Jurkat, Clone E6-1 (cell line): ENCODE data around the gene RNASE13.
"Not testable (repeated sequence)": the region's sequence is repeated elsewhere in the genome, so short reads cannot be mapped to it uniquely, and the experiment has no call there.

Source experiments
- DNase-seq: peaks from one replicate; pipeline ENCODE4 v3.0.0-alpha.2; 2011; ENCODE audit warnings: low read depth, low spot score
- H3K4me3 ChIP-seq: 2 replicates; pipeline ENCODE4 v1.5.1; 2011; ENCODE audit warnings: mild to moderate bottlenecking, low read length, control low read depth, moderate library complexity

Gene RNASE13

DNA sequence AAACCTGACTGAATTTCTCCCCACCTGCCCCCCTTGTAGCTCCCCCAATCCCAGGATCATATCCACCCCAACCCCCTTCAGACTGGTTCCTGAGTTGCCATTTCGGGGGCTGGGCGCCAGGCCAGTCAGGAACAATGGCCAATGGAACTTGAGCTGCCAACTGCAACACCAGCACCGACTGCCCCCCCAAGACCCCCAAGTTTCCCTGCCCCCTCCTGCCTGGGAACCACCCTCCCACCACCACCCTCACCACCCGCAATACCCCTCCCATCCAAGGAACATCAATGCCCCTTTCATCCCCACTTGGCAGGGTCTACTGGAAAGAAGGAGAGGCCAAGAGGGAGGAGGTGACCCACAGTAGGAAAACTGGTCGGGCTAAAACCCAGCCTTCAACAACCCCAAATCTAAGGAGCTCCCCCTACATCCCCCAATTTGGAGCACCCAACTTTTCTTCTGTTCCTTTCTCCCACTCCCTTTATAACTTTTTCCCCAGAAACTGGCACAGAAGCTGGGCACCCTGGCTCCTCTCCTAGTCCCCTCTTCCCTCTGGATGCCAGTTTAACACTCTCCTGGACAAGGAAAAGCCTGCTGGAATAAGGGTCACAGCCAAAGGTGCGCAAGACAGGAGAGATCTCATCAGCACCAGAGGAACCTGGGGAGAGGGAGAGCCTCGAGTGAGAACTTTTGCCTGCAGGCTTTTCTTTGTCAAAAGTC is 8.2 kb downstream of the RNASE13 start:
- no peak for DNase-seq
- H3K4me3 ChIP-seq: no peak overlapping the region

DNA sequence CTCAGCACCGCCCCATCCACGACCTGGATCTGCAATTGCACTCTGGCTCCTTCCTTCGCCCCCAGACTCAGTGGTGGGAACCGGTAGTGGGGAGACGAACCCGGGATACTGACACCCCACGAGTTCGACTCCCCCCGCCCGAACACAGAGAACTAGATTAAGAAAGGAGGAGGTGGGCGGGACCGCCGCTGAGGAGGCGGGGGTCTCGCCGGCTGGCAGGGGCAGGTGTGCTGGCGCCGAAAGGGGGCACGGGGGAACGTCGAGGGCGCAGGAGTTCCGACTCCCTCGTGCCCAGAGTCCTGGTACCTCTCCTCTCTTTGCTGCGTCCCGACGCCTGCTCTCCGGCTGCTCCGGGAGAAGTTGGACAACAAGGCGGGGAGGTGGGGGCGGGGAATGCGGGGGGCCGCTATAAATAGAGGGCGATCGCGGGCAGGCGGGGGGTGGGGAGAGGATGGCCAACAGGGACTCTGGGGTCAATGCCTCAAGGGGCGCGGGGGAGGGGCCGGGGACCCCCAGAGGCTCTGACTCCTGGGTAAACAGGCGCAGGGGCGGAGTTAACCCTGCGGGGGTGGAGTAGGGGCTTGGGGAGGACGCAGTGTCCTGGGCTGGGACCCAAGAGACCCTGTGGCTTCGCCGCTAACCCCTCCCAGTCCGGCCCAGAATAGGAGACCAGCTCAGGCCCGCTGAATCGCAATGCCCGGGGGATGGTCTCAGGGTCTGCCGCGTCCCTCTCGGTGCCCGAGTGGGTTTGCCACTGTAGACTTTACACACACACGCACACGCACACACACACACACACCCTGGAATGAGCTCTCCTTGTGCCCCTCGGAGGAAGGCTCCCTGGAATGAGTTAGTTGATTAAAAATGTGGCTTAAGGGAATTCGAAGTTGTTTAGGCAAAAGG is 9.0 kb downstream of the RNASE13 start:
- no peak for DNase-seq
- peak overlapping the region; percentile 69 for H3K4me3 ChIP-seq

DNA sequence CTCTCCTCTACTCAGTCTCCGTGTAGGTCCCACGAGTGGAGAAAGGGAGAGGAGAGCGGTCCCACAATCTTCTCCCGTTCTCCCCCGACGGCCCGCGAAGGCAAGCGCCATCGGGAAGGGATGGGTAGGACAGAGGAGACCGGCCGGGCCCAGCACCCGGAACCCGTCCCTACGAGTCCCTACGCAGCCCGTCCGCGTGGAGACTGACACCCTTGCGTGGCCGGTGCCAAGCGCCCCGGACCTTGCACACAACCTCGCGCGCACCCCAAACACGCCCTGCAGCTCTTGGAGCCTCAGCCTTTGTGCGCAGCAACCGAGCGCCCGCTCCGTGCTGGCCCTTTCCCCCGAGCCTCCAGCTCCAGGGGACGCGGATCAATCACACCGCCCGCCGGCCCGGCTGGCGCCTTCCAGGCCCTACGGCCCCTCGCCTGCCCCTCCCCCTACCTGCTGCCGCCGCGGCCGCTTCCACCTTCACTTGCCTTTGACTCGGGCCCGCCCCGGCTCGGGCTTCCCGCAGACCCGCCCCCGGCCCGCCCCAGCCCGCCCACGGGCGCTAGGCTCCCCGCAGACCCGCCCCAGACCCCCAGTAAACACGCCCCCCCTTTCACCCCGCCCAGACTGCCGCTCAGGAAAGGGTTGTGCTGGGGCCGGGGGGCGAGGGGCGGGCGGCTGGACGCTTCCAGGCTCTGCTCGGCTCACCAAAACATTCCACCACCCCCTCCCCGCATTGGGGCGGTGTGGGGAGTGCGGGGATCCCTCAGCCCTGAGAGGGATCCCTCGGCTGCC is 9.8 kb downstream of the RNASE13 start, which contains the start of gene NDRG2:
Gene NDRG2, minus strand, starts transcription at position 477 of the 786 bp plus-strand sequence. CDS start 1,746 bp downstream, outside the sequence.
- peak within 1 kb of the TSS; percentile 69 for H3K4me3 ChIP-seq
- DNase-seq: peak; percentile 44

DNA sequence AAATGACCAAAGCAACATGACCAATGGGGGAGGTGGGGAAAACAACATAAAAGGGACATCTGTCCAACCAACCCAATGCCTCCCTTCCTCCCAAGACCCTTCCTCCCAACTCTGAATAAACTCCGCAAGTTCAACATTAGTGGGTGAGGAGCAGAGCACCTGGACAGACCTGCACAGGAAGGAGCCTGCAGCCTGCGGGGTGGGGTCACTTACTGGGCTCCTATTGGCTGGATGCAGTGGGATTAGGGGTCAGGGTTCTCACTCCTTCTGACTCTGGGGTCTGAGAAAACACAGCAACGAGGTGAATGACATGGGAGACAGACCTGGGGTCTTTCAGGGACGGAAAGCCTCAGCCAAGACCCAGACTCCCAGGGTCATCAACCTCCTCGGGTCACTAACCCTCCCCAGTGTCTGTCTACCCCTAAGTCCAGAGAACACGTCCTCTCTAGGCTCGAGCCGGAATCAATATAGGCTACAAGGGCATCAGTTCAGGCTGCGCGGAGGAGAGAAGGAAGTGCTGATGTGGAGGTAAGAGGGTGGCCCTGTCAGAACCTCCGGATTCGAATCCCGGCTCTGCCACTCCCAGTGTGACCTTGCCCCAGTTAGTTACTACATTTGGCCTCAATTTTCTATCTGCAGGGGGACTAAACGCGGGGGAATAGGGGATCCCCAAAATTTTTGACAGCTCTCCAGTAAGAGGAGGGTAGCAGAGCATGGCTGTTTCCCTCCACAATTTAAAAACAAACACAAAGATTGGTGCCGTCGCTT is 10.6 kb downstream of the RNASE13 start:
- DNase-seq: no peak
- H3K4me3 ChIP-seq: peak overlapping the region; percentile 69

DNA sequence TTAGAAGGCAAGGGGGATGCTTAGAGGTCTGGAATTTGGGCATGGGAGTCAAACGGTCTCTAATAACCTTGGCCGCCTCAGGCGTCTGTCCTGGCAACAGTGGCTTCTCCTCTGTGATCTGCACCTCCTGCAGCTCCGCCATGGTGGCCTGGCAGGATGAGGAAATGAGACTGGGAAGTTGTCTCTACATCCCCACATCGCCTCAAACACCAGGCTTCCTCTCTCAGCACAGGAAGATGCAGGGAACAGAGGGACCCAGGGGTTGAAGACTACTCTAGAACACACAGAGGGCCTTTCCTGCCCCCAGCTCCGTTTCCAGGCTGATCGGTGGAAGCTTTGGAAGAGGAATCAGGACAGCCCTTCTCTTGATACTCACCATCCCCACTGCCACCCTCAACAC is 11.4 kb downstream of the RNASE13 start:
- no peak overlapping the region for H3K4me3 ChIP-seq
- DNase-seq: no peak

DNA sequence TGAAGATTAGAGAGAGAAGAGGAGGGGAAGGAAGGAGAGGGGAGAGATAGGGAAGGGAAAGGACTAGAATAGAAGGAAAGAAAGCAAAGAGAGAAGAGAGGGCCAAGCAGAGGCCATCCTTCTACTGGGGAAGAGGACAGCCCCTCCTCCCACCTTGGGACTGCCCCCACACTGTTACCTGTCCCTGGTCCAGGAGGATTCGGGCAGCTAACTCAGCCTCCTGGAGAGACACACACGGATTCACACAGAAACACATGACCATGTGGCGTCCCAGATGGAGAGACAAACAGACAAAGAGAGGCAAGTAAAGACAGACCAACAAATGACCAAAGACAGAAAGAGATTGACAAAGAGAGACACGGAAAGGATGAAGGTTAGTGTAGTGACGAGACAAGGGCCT is 11.9 kb downstream of the RNASE13 start:
- no peak overlapping the region for H3K4me3 ChIP-seq
- DNase-seq: no peak

DNA sequence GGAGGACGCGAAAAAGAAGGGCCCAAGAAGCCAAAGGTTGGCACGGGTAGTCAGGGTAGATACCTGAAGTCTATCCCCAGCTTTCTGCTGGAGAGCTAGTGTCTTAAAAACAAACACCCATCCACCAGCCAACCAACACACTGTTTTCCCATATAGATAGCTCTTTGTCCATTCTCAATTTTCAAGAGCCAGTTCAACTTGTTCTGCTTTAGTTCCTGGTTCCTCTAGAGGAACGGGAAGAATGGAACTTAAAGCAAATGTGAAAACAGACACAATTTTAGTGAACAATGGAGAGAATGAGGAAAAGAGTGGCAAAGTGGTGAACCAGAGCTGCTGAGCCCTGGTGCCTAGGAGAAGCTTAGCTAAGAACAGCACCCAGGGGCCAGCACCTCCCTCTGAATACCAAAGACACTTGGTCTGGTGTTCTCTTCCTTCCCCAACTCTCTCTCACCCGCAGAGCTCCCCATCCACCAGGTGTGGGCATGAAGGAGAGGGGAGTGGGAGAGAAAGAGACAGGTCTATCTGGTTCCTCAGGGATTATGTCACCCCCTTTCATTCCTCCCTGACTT is 13.5 kb downstream of the RNASE13 start:
- DNase-seq: no peak
- no peak overlapping the region for H3K4me3 ChIP-seq

DNA sequence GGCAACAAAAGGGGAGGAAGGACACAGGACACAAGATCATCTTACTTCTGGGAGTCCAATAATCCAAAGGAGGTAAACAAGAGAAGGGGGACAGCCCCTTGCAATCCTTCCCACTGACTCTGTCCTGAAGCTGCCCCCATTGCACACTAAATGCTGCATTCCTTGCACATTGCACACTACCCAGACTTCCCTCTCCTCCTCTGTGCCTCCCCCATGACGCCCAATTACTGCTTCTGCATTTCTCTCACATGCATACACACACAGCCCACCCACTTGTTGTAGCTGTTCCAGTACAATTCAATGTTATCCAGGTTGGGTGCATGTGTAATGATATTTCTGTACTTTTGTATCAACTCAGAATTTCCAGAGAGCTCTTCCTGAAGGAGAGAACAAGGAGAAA is 15.2 kb downstream of the RNASE13 start:
- no peak for DNase-seq

DNA sequence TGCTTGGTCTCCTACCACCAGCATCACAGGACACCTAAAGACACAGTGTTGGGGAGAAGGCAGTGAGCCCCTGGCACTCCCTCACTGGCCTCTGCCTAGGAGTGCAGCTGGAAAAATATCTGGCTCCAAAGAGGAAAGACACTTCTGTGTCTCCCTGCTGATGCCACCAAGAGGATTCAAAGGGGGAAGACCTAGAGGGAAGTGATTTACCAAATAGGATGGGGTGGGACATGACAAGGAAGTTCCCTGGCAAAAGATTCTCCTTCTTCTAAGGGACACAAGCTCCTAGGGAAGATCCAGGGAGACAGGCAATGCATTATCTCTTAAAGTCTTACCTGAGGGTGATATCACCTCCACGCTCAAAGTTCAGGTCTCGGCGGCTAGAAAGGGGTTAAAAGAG is 15.8 kb downstream of the RNASE13 start:
- no peak for DNase-seq
- H3K4me3 ChIP-seq: no peak overlapping the region

More for the DNA sequence above, 15.2 kb downstream of the RNASE13 start:
- H3K4me3 ChIP-seq: no peak overlapping the region

DNA sequence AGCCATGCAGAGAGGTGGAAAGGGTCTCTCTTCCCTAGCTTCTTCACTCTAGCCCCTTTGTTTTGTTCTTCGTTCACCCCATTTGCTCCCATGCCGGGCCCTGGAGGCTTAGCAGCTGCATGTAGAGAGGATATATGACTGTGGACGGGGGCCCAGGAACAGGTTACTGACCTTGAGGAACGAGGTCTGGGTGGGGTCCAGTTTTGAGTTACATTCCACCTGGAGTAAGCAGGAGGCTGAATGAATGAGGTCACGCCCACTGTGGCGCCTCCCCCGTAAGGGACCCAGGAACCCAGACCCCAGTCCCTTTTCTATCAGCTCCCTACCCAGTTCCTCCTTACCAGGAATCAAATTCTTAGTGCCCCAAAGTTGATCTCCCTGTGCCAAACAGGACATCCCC is 16.3 kb downstream of the RNASE13 start:
- no peak overlapping the region for H3K4me3 ChIP-seq
- no peak for DNase-seq

DNA sequence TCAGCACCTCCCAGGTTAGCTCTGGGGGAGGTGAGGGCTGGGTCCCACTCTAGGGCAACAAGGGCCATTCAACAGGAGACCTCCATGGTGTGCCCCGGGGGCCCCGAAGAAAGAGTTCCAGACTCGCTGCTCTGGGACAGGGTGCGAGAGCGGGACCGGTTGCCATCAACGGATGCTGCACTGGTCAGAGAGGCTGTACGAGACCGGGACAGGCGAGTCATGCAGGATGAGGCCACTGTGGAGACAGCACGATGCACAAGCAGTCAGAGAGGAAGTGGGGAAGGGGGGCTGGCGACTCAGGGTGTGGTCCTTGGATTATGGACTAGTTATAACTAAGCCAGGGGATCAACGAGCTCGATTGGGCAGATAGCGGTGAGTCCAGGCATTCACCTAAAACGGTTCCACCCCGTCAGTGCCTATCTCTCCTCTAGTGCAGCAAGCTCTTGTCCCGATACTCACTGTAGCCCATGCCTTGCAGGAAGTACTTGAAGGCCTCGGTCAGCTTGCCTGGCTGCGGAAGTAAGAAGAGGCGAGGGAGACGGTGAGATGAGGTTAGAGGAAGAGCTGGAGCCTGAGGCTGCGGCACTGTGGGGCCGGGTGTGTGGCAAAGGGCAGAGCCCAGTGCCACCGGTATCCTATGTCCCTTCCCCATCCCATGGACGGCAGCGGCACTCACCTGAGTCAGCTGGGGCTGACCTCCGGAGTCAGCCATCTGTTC is 16.9 kb downstream of the RNASE13 start:
- DNase-seq: no peak
- no peak overlapping the region for H3K4me3 ChIP-seq

DNA sequence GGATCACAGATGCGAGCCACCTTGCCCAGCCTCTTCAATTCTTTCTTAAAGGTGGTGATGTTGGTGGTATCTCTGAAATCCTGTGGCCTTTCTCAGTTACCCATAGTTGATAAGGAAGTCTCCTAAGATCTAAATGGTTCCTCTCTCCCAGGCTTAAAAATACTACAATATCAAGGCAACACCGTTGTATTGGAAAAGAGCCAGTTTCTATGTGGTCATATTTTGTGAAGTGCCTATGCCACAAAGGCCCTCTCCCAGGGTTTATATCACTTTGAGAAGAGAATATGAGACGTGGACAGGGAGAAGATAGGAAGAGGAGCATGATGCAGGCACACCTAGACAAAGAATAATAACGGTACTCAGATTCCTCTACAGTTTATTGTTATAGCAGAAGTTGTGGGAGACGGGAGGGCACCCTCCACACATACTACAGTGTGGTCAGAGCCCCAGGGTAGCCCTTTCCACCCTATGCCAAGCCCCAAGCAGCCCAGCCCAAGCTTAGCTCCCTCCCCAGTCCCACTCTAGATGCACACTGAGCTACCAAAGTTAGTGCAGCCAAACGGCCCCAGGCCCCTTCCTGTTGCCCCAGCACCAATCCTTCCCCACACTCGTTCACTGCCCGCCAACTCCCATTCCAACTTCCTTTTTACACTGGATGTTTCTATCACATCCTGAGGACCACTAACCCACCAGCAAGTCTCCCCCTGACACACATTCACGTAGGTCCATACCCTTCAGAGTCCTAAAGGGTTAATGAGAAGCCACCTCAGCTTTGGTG is 18.0 kb downstream of the RNASE13 start:
- no peak for DNase-seq
- H3K4me3 ChIP-seq: no peak overlapping the region

DNA sequence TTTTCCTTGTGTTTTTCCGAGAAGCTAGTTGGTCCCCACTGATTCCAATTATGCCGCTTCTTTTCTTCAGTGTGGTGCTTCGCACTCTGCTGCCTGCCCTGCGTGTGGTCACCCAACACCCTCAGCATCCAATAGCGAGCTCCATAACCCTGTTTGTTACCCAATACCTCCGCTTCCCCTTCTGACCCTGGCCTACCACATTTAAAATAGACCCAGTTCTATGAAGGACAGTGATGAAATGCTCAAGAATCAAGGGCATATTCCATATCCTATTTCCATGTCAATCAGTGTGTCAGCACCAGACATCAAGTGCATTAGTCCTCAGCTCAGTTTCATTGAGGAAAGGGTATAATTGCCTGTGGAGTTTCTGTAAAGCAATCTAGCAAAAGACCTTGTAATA is 19.3 kb downstream of the RNASE13 start:
- no peak overlapping the region for H3K4me3 ChIP-seq
- no peak for DNase-seq

DNA sequence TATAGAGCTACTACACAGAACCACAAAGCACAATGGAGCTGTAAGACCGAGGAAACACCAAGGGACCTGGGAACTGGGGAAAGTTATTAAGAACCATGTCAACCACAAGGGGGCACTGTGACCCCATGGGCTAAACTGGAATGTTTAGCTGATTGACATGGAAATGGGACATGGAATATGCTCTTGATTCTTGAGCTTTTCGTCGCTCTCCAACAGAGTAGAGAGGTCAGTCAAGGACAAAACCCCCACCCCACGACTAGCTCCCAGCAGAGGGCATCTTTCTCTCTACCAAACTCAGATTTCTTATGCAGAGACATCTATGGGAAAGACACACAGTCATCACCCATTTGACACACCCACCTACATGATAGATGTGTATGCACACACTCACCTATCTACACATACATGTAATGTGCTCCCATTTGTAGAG is 19.8 kb downstream of the RNASE13 start:
- H3K4me3 ChIP-seq: no peak overlapping the region
- peak; percentile 76 for DNase-seq

DNA sequence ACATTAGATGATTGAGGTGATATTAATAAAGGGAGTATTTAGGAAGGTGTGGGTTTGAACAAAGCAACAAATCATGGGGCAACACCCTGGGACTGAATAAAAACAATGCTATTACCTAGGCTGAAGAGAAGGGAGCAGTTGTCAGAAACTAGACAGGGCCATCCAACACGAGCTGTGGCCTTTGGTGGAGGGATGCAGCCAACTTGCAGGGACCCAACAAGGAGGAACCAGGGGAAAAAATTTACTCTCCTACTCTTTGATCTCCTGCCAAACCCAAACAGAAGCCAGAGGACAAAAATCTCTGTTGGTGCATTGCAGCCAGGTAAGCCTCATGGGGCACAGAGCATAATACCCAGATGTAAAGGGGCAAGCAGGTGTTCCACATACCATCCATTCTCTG is 23.5 kb downstream of the RNASE13 start:
- no peak for DNase-seq
- H3K4me3 ChIP-seq: no peak overlapping the region

DNA sequence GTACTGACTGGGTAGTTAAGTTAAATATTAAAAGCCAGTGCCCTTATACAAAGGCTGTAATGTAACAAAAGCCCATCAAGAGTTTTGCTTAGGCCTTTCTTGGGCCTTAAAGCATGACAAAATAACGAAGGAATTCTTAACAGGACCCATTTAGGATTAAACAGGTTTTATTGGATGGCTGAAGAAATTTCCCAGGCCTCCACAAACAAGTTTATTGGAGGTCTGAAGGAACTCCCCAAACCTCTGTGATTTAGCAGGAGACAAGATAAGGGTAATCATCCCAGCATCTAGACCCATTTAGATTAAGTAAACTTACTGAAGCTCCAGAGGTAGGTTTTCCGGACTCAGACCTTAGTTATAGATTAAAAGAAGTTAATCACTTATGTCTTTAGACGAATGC is 24.9 kb downstream of the RNASE13 start:
- not testable (repeated sequence) for H3K4me3 ChIP-seq, DNase-seq

DNA sequence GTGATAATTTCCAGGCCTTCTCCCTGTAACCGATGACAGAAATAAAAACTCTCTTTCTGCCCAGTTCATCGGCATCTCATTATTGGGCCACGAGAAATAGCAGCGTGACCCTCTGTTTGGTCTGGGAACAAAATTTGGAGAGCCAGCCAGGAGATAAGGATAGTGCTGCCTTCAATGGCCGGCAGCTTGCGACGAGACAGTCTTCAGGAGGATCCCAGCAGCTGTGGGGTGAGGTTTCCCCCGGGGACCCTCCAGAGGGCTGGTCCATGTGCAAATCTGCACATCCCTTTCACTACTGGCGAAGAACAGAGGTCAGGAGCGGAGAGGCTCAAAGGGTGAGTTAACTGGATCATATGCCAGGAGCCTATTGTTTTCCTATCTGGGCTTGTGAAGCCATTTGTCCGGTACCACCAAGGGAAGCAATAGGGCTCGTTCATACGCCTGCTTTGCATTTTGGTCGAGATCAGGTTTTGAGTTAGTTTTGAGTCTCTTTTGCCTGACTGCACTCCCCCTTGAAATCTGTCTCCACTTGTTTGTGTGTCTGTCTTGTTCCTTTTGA is 30.7 kb downstream of the RNASE13 start:
- no peak for DNase-seq
- H3K4me3 ChIP-seq: no peak overlapping the region
